NCI-H128 (cell line): ENCODE results near the gene CD247.
A peak's percentile ranks its signal among the peaks of the same experiment; 100 is the strongest.

Experiments
- DNase-seq: peaks from one replicate; lab custom pipeline; 2025; ENCODE audit not compliant: unreplicated experiment; lab: John Stamatoyannopoulos, UW

The CD247 gene

DNA sequence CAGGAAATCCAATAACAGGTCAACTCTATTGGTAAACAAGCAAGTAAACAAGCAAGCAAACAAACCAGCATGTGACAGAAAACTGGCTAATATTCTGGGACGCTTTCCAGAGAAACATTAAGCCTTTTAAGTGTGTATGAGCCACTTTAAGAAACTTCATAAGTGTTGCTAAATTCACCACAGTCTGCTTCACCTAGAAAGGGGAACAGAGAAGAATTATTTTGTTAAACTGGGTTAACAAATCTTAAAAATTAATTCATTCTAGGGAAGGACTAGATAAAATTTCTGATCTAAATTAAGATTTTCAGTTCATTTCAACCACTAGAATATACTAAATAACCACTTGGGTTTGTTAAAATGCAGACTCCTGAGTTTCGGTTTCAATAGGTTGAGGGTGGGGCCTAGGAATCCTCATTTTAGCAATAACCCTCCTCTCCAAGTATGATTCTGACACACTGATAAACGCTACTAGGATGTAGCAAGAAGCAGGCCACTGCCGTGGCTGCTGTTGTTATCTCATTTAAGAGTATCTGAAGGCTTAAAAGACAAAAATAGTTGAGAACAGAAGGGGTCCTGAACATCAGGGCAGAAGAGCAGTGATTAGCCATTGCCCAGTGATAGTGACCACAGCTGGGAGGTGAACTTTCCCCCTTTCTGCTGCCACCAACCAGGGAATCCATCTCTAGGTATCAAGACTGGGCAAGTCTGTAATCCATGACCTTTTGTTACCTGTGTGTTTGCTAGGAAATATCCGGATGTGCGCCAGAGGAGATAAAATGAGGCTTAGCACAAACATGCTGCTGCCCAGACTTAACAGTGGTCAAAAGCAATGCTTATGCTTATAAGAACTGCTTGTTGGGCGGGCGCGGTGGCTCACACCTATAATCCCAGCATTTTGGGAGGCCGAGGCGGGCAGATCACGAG lies 24.0 kb upstream of the CD247 start:
- no peak for DNase-seq

DNA sequence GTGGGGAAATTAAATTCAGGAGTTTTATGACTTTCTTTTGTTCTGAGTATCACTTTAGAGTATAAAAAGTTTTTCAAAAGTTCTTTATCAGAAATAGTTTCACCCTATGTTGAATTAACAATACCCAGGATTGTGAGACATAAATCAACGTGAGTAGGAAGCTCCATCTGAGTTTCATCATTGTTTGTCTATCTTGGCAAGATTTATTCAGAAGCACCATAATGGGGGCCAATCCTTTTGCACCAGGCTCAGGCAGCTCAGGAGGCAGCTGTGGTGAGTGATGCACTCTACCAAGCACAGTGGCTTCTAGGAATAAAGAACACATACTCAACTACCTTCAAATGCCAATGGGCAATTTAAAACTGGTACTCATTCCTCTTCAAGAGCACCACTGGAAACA lies 23.3 kb upstream of the CD247 start:
- no peak for DNase-seq

DNA sequence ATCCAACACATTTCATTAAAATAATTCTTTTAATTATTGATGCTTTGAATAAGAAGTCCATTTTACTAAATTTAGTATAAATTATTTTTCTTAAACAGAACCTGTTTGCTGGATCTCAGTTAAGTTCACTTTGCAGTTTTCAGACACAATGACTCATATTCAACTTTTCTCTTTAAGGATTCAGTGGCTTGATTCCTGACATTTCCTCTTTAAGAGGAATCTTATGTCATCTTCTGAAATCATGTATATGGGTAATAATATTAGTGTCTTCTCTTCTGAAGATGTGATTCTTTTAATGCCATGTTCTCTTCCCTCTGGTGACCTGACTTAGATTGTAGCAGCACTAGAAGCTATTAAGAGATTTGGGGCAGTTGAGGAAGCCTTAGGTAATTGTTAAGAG lies 22.7 kb upstream of the CD247 start:
- DNase-seq: no peak

DNA sequence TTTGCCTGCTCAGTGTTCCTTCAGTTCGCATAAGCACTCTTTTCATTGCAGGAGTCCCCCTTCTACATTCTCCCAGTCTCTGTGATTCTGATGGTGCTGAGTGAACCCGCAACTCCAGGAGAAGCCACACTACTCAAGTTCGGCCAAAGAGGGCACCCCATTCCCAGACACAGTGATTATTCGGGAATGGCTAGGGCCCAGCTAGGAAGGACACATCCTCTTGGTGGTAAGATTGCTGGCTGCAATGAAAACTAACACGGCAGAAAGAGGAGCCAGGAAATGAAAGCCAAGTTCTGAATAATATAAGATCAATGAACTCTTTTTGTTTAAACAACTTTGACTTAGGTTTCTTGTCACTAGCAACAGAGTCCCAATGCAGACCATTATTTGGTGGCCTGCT lies 20.3 kb upstream of the CD247 start:
- no peak for DNase-seq

DNA sequence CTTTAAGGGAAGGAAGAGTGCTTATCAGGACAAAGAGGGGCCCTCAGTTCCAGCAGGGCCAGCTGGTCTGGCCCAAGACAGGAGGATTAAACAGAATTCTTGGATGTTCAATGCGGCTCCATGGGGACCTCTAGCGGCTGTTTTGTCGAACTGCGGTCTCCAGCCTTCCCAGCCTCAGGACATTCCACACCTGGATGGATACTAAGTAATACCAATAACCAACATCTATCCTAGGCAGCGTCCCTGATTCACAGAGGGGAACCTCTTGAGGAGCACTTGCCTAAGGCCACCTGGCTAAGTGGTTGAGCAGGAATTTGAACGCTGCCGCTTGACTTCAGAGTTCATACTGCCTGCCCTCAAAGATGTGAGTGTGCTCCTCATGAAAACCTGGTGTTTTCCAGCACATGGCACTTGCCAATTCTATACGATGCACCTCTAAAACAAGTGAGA lies 15.5 kb upstream of the CD247 start:
- peak; percentile 68 for DNase-seq

DNA sequence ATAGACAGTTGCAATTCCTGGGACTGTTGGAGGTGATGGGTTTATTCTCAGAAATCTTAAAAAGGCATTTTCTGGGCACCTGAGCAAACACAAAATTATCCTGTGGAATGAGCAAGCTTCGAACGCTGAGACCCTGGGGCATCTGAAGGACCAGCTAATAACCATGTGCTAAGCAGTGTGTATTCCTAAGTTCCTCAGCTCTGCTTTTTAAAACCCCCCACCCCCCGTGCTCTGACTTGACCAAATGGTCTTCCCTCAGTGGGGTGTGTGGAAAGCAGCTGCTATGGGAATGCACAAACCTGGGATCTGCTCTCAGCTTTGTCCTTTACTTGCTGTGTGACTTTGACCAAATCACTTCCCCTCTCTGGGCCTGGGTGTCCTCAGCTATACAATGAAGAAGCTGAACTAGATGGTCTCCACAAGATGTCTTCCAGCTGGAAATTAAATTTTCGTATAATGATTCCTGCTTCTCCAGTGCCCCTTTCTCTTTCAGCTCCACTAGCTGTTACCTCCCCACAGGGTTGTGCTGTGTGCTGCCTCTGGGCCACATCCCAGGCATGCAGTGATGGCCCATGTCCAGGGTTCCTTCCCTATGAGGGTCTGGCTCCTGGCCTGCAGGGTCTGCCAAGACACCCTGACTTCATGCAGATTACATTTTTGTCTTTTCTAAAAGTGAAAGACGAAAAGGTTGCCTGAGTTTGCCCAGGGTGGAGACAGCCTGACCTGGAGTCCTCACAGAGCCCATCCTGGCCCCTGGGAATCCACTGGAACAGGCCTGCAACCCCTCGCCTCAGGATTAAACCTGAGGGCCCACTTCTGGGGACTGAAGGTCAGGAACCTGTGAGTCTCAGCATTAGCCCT lies 14.9 kb upstream of the CD247 start:
- DNase-seq: no peak

DNA sequence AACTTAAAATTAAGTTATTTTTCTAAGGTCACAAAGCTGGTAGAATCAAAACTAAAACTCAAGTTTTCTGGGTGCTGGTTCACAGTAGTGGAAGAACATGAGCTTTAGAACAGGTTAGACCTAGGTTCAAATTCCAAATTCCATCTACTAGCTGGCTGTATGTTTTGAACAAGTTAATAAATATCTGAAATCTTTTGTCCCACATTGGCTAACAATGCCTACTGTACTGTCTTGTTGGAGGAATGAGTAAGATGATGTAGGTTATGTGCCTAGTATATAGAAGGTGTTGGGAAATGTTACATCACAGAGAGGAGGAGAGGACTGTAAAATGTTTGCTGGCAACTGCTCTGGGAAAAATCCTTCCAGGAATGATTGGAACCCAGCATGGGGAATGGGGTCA lies 14.0 kb upstream of the CD247 start:
- DNase-seq: no peak

DNA sequence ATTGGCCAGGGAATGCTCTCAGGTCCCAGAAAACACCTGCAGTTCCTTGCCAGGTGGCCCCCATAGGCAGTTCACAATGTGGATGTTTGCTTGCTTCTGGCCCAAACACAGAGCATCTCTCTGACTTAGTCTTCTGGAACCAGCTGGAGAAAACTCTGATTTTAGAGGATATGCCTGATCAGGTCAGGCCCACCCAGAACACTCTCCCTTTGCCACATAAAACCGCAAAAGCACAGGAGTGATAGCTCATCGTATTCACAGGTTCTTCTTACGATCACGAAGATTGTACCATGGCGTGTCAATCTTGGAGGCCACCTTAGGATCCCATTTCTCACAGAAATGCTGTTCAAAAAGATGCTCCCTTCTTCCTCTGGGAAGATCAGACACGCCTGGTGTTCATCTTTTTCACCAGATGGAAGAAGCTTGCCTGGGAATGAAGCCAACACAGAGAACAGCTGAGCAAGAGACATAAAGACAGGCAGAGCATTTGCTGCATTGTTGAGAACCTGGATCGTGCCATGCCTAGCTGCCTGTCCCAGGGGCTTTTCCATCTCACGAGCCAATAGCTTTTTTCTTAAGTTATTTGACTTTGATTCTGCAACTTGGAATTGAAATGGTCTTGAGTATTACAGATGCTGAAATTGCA lies 11.6 kb upstream of the CD247 start:
- no peak for DNase-seq

DNA sequence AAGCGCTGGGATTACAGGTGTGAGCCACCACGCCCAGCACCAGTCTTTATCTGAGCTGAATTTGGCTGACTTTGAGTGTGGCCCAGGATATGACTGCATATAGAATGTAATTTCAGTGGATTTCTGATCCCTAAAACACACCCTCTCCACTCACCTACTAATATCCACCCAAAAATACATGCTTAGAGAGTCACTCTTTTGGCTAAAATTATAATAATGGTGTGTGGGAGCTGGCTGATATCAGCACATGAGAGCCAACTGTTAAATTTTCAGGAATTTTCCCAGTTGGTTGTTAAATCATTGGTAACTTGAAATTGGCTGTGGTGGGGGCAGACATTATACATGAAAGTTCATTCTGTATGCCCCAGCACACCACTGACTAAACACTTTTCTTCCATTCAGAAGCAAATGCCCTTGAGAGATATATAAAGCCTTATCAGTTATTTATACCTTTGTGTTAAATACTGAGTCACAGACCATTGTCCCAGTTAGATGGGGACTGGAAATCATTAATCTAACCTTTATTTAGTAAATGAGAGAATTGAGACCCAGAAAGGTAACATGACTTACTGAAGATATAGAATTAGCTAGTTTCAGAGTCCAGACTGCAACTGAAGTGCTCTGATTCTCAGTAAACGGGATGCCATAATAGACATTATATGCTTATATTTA lies 9.9 kb upstream of the CD247 start:
- no peak for DNase-seq

DNA sequence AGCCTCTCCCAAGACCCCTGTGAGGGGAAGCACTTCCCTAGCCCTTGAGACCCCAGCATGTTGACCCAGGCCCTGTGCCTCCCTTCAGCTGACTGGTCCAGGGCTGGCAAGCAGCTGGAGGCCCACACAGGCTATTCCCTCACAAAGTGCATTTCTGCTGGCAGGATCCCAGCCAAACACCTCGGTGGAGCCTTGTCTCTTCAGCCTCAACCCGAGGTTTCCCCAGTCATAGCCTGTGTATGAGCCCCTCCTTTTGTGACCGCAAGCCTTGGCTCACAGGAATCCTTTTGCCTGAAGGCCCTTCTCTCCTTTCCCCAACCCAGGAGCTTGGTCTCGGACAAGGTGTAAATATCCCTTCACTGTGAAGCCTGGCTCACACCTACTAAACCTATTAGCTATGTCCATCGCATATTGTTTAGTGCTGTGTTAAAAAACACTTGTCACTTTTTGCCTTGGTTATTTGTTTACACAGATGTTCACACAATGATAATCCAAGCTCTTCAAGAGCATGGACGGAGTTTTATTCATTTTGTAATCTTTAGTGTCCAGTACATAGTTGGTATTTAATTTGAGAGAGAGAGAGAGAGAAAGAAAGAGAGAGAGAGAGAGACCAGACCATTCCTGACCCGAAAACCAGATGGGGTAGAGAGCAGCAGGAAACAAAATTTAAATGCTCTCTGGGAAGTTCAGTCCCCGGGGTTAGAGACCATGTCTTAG lies 8.5 kb upstream of the CD247 start:
- no peak for DNase-seq

DNA sequence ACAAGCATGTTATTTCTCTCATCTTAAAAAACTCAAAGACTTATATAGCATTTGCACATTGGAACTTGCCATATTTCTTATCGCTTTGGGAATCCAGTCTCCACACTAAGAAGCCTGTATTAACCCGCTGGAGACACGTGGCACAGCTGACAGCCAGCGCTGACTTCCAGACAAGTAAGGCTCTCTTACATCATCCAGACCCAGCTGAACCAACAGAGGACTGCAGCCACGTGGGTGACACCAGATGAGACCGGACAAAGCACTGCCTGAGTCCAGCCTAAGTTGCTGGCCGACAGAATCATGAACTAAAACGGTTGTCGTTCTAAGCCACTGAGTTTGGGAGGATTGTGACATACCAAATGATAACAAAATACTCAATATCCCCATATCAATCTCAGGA lies 6.3 kb upstream of the CD247 start:
- no peak for DNase-seq

DNA sequence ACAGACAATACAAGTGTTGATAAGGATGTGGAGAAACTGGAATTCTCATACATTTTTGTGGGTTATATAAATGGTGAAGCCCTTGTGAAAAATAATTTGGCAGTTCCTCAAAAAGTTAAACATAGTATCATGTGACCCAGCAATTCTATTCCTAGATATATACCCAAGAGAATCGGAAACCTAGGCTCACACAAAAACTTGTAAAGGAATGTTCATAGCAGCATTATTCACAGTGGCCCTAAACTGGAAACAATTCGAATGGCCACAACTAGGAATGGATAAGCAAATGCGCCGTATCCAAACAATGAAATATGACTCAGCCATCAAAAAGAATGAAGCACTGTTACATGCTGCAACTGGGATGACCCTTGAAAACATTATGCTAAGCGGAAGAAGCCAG lies 3.9 kb upstream of the CD247 start:
- no peak for DNase-seq

DNA sequence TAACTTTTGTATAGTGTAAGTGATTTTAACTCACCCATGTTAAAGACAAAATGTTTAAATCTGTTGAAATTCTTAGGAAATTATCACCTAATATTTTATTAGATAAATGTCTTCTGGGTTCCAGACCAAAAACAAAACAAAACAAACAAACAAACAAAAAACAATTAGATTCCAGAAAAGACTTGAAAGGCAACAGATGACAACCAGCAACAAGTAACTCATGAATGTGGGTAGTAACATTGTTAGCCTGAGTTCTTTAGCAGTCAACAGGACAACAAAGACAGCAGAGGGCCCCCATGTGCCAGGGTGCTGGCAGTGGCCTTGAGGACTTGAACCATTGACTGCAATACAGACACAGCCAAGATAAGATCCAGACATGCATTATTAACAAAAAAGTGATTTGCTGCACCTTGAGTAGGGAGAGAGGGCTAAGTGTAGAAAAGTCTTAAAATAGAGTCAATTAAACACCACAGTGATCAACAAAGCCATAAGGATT lies 2.4 kb upstream of the CD247 start:
- DNase-seq: no peak

DNA sequence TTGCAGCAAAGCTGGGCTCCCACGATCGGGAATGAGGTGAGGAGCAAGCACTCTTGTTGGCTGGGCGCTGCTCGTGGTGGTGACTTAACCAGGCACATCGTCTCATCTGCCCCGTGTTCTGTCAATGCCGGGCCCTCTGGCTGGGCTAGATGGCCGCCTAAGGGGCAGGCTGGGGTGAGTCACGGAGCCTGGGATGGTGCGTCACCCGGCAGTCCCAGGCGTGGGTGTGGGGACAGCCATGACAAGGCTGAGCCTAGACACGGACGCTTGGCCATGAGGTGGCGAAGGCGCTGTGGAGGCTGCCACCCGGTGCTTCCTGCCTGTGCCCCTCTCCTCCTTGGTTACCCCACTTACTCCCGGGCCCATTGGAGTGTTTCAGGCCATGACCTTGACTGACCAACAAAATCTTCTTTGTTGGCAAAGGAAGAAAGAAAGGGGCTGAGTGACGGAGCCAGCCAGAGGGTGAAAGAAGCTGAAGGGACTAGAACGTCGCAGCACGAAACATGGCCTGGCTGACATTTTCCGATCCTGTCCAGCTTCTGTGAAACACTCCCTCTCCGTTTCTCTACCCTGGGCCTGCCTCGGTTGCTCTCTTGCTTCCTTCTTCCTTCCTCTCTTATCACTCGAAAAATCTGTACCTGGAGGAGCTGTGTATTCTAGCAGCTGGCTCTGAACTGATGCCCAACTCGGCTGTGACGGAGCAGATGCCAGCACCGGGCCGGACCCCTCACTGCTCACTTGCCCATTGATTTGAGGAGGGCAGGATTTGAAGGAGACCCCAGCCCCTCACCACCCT lies 596 bp downstream of the CD247 start:
- no peak for DNase-seq

DNA sequence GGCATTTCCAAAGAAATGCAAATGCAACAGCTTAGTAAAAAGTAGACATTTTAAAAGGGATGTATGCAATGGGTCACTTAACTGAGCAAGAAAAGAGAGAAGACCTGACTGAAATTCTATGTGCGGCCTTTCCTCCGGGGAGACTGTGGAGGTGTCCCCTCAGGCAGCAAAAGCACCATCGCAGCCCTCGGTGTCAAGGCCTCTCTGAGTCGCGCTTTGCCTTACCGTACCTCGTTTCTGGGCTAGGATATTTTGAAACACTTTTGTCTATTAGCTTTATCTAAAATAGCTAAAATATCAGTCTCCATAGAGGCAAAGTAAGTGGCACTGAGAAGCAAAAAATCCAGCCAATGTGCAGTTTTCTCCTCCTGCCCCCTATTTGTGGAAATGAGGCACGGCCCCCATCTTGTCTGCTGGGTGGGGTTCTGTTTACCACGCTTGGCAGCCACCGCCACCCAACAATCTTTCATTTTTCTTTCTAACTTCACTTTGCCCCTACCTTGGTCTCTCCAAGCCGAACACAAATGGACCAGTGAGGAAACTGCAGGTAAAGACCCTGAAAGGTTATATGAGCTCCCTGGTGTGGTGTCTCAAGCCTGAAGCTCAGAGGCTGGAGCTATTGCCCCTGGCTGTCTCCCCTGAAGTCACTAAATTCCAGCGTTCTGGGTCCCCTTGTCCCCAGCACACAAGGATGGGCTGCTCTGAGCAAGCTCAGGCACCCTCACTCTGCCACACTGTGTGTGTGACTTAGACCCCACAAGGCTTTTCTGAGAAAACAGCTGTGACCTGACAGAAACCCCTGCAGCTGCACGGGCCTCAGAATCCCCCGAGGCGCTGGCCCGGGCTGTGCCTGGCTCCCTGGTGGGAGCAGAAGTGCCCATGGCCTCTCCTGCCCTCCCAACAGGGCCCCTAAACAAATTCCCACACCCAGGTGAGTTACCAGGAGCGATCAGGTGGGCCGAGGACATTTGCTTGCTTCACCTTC lies 1.6 kb downstream of the CD247 start:
- DNase-seq: no peak

DNA sequence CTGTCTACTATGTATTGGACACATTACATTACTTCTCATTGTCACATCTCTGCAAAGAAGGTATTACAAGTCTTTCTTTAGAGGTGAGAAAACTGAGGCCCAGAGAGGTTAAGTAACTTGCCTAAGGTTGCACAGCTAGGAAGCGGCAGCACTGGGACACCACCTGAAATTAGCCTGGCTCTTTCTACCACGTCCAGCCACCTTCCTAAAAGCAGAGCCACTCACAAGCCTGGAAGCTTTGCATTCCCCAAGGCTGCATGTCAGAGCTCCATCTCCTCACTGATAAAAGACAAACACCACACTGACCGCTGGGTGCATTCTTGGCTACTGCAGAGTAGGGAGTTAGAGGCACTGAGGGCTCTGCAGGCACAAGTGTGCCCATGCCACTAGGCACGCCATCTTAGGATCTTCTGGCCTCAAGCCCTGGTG lies 2.4 kb downstream of the CD247 start:
- no peak for DNase-seq

DNA sequence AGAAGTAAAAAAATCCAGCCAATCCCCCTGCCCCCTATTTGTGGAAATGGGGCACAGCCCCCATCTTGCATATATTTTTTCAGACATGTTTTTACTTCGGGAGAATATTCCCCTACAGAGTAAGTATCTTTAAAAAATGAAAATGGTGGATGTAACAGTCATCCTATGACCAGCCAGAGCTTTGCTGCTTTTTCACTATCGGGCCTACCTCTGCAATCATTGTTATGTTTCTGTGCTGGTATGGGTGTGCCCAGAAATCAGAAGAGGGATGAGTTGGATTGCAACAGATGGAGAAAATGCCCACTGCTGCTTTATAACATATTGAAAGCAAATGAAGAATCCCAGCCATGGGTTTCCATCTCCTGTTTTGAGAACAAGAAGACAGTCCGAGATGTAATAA lies 2.9 kb downstream of the CD247 start:
- DNase-seq: no peak

DNA sequence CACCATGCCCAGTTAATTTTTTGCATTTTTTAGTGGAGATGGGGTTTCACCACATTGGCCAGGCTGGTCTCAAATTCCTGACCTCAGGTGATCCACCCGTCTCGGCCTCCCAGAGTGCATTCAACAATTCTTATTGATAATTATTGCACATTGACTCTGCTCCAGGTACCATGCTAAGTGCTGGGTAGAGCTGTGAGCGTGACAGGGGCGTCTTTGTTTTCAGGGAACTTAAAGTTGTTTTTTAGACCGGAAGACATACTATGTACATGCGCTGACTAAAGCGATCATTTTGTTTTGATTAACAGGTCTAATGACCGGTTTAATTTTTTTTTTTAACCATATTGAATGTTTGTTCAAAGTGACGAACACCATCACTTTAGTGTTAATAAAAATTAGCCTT lies 4.0 kb downstream of the CD247 start:
- no peak for DNase-seq
